GM19397 (cell line): ENCODE data around the gene LIMCH1.

ENCODE experiments used
- ATAC-seq: cut with Tn5 transposase; IDR thresholded peaks from one replicate; pipeline ENCODE4 v1.9.1; 2021; ENCODE audit warnings: mild to moderate bottlenecking, moderate library complexity; ENCODE audit not compliant: unreplicated experiment

The LIMCH1 gene

GRCh38 chr4:41530741-41531140 lies 7.2 kb upstream of the LIMCH1 start:
- ATAC-seq, result no peak

- no peak for ATAC-seq
These were observed 5.6 kb upstream of the LIMCH1 start for GRCh38 chr4:41532336-41532735.

- no peak for ATAC-seq
These were observed 5.1 kb upstream of the LIMCH1 start for GRCh38 chr4:41532882-41533281.

GRCh38 chr4:41533680-41534079 lies 4.3 kb upstream of the LIMCH1 start:
- ATAC-seq, result no peak

GRCh38 chr4:41534404-41534803 lies 3.6 kb upstream of the LIMCH1 start:
- no peak for ATAC-seq

- ATAC-seq, result no peak
These were observed 2.0 kb upstream of the LIMCH1 start for GRCh38 chr4:41535911-41536371.

- ATAC-seq, result no peak
These were observed 566 bp upstream of the LIMCH1 start for GRCh38 chr4:41537292-41537890.

- no peak for ATAC-seq
These were observed 1.0 kb downstream of the LIMCH1 start for GRCh38 chr4:41538887-41539498.

- no peak for ATAC-seq
These were observed 1.8 kb downstream of the LIMCH1 start for GRCh38 chr4:41539711-41540110.

- no peak for ATAC-seq
These were observed 2.7 kb downstream of the LIMCH1 start for GRCh38 chr4:41540687-41541086.

- ATAC-seq, result no peak
These were observed 3.7 kb downstream of the LIMCH1 start for GRCh38 chr4:41541687-41542094.

GRCh38 chr4:41542526-41543275 lies 4.7 kb downstream of the LIMCH1 start:
- no peak for ATAC-seq

- ATAC-seq, result no peak
These were observed 7.3 kb downstream of the LIMCH1 start for GRCh38 chr4:41545238-41545637.

GRCh38 chr4:41546638-41547037 lies 8.7 kb downstream of the LIMCH1 start:
- ATAC-seq, result no peak

GRCh38 chr4:41548305-41548880 lies 10.4 kb downstream of the LIMCH1 start:
- no peak for ATAC-seq

- ATAC-seq, result no peak
These were observed 11.5 kb downstream of the LIMCH1 start for GRCh38 chr4:41549478-41549877.

- ATAC-seq, result no peak
These were observed 12.4 kb downstream of the LIMCH1 start for GRCh38 chr4:41550308-41550707.

GRCh38 chr4:41551536-41551935 lies 13.6 kb downstream of the LIMCH1 start:
- no peak for ATAC-seq

GRCh38 chr4:41554905-41555304 lies 16.9 kb downstream of the LIMCH1 start:
- ATAC-seq, result no peak

- ATAC-seq, result no peak
These were observed 18.6 kb downstream of the LIMCH1 start for GRCh38 chr4:41556526-41556925.

GRCh38 chr4:41559940-41560516 lies 22.1 kb downstream of the LIMCH1 start:
- no peak for ATAC-seq
